RCC 7860 (cell line): ENCODE measurements around the gene TTC28.
"Not testable (repeated sequence)": the region's sequence is repeated elsewhere in the genome, so short reads cannot be mapped to it uniquely, and the experiment has no call there.

Experiments used
- DNase-seq: peaks from one replicate; pipeline ENCODE4 v3.0.0-alpha.2; 2015; ENCODE audit warnings: low spot score
- FAIRE-seq: peaks from 2 replicates; lab custom pipeline; 2012; peaks lifted over from hg19 to GRCh38; lab: Jason Lieb, UNC

Gene TTC28

DNA sequence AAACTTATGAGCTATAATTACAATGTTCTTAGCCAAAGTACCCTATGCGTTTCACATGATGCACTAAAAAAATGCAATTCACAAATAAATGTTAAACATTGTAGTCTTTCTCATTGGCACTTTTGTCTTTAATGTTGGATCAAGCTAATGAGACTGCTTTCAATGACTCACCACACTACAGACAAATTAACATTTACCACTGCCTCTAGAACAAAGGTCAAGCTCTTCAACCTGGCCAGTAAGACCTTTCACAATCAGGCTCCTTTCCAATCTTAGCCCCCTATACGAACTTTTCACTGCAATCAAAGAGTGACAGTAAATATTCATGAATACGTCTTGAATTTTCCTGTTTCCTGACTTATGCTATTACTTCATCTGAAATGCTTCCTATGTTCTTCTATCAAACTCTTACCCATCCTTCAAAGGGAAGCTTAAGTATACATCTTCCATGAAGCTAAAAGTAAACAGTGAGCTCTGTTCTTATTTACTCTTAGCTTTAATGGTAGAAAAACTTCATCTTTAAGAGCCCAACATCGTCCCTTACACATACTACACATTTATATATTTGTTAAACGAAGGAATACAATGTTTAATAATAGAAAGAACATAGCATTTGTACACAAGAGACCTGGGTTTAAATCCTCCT lies 433.9 kb downstream of the TTC28 start:
- DNase-seq (no peak), FAIRE-seq (no peak)

GRCh38 chr22:28244757-28245156 lies 434.9 kb downstream of the TTC28 start:
- FAIRE-seq (no peak), DNase-seq (no peak)

DNA sequence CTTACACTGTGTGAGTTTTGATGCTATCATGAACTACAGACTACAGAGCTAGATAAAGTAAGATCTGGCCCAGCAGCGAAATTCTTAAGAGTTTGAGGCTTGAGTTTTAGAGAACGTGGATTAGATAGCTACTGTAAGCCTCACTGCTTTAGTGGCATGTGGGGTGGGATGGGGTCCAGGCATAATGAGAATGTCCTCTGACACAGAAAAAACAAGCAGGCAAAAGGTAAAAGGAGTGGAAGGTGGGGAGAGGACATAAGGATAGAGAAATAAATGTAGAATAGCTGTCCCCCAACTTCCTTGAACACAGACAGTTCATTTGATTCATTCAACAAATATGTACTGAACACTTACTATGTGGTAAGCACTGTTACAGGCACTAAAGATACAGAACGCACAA lies 436.1 kb downstream of the TTC28 start:
- no peak for FAIRE-seq

GRCh38 chr22:28241656-28242290 lies 437.9 kb downstream of the TTC28 start:
- FAIRE-seq (no peak), DNase-seq (no peak)

More for the DNA sequence above, 436.1 kb downstream of the TTC28 start:
- DNase-seq, result peak; percentile 16

DNA sequence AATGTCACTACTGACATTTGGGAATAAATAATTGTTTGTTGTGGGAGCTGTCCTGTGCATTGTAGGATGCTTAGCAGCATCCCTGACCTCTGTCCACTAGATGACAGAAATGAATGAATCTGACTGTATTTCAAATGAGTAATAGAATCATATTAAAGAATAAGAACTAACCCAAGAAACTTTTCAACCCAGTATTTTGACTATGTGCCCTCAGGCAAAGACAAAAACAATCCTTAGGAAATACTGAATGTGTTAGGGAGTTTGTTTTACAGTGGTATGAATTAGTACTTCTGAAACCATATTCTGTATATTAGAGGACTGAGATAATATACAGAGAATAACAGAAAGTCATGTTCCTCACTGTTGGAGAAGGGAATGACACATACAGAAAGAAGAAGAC lies 439.7 kb downstream of the TTC28 start:
- DNase-seq (no peak), FAIRE-seq (no peak)

DNA sequence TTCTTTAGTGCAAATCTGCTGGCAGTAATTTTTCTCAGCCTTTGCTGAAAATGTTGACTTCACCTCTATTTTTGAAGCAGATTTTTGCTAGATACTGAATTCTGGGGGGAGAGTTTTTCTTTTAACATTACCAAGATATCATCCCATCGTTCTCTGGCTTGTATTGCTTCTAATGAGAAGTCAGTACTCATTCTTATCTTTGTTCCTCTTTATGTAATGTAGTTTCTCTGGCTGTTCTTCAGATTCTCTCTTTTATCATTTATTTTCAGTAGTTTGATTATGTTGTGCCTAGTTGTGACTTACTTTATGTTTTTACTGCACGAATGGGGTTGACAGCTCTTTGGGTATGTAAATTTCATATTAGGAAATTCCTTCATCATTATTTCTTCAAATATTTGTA lies 441.9 kb downstream of the TTC28 start:
- no peak for FAIRE-seq
- no peak for DNase-seq

DNA sequence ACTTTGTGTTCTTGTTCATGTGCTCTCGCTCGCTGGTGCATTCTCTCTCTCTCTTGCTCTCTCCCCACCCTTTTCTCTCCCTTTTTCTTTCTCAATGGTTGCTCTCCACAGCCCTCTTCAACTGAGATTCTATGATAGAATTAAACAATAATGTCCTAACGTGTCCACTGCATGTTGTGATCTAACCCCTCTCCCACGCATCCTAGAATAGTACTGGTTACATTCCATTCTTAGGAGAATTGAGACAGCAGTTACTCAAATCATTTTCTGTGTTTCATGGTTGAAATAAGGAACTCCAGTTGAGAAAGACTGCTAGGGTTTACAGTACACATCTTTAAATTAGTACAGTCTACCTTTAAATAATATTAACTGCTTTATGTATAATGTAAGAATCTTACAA lies 442.5 kb downstream of the TTC28 start:
- DNase-seq, result no peak
- no peak for FAIRE-seq

GRCh38 chr22:28232204-28232603 lies 447.4 kb downstream of the TTC28 start:
- FAIRE-seq (no peak), DNase-seq (no peak)

DNA sequence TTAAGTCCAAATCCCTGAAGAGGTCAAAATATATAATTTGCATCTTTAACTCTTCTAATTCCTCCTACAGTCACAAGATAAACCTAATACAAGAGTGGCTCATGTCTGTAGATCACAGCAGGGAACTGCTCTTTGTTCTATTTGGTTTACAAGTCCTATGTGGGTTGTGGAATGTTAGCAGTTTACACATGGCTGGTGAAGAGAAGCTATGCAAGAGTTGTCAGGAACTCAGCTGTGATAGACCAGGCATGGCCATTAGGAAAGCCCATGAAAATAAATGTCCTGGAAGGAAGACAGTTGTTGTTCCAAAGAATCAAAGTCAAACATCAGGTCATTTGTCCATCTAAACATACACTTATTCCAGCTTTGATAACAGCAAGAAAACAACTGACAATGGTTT lies 448.2 kb downstream of the TTC28 start:
- FAIRE-seq (no peak), DNase-seq (no peak)

- DNase-seq (no peak), FAIRE-seq (no peak)
These were observed 449.0 kb downstream of the TTC28 start for GRCh38 chr22:28230671-28231070.

- FAIRE-seq, result no peak
These were observed 449.8 kb downstream of the TTC28 start for GRCh38 chr22:28229566-28230485.

GRCh38 chr22:28223826-28224225 lies 455.8 kb downstream of the TTC28 start:
- DNase-seq (no peak), FAIRE-seq (no peak)

More at GRCh38 chr22:28229566-28230485, 449.8 kb downstream of the TTC28 start:
- DNase-seq, result no peak

- FAIRE-seq (no peak), DNase-seq (no peak)
These were observed 456.5 kb downstream of the TTC28 start for GRCh38 chr22:28222976-28223745.

DNA sequence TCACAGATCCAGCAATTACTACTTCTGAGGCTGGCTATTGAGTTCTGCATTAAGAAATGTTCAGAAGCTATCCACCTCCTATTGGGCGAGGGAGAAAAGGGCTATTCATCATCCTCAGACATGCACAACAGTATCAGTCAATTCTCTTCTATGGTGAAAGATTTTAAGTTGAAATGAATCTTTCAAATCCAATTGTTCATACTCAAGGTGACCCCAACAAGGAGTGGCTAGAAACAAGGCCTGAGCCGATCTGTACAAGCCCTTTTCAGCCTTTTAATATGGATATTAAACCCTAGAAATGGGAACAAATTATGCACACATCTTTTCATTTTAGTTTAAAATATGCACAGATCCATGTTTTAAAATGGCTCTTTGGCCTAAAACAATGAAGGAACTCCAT lies 457.1 kb downstream of the TTC28 start:
- no peak for FAIRE-seq
- no peak for DNase-seq

GRCh38 chr22:28222052-28222451 lies 457.6 kb downstream of the TTC28 start:
- FAIRE-seq (no peak), DNase-seq (no peak)

DNA sequence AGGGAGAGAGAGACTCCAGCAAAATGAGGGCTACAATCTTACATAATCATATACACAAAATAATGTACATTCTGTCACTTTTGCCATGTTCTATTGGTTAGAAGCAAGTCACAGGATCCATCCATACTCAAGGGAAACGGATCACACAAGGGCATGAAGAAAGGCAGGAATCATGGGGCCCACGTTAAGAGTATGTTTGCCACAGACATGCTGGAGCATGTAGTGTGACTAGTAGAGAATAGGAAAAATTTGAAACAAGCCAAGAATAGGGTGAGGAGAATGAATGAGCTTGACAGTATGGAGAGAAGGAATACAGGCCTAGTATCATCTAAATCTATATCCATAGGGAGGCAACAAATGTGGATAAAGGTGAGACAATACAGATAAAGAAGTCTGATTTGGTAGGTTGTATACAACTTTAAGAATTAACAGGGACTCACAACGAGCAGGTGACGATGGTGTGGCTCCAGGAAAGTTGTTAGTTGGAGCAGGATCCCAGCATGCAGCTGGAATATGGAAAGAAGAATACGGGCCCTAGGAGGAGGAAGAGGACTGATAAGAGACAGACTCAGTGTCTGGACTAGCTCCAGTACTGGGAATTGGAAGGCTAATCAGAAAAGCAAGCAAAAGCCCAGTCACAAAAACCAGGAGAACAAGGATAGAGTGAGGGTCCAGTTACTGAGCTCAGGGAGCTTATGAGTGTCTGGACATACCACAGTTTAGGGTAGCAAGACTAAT lies 458.8 kb downstream of the TTC28 start:
- FAIRE-seq (no peak), DNase-seq (no peak)

GRCh38 chr22:28217277-28217676 lies 462.4 kb downstream of the TTC28 start:
- FAIRE-seq (no peak), DNase-seq (no peak)

- FAIRE-seq, result not testable (repeated sequence)
These were observed 464.9 kb downstream of the TTC28 start for GRCh38 chr22:28214750-28215149.

DNA sequence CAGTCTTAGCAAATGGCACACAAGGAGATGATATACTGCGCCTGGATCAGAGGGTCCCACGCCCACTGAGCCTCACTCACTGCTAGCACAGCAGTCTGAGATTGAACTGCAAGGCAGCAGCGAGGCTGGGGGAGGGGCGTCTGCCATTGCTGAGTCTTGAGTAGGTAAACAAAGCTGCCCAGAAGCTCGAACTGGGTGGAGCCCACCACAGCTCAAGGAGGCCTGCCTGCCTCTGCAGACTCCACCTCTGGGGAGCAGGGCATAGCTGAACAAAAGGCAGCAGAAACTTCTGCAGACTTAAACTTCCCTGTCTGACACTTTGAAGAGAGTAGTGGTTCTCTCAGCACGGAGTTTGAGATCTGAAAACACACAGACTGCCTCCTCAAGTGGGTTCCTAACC lies 470.2 kb downstream of the TTC28 start:
- not testable (repeated sequence) for FAIRE-seq, DNase-seq

More at GRCh38 chr22:28214750-28215149, 464.9 kb downstream of the TTC28 start:
- not testable (repeated sequence) for DNase-seq

DNA sequence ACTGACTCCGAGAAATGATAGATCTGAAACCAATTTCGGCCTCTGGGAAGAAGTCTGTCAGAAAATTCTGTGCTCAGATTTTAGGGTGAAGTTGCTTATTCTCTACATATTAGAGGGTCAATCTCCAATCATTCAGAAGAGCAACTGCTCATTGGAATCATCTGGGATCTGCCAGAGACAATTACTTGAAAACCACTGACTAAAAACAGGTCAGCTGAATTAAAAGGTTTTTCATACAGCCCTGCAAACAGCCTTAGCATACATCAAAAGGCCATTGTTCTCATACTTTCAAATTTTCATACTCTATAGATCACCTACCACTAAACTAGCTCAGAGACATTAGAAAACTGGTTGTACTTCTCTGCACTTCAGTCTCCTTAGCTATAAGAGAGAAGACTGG lies 470.9 kb downstream of the TTC28 start:
- no peak for DNase-seq
- FAIRE-seq, result no peak
